M059J (cell line): Measurements from ENCODE around the gene TRAF4. TPM values are rescaled to one million over a fixed set of nuclear protein-coding genes. Genes with fewer than 3 reads are reported as not detected.

Experiments
- DNase-seq: peaks from one replicate; pipeline ENCODE4 v3.0.0-alpha.2; 2012; ENCODE audit warnings: low read depth
- total RNA-seq: library from RNA; depleted of rRNA; stranded (reverse); fragments of >200 nt; shearing (Covaris generic); gene quantifications from 2 replicates; pipeline ENCODE4 v1.2.3, GENCODE V29; 2014

TRAF4 gene
- total RNA-seq, 1 experiment from 2014 or later, result 48.0 TPM

- no peak for DNase-seq
These were observed 3.4 kb downstream of the TRAF4 start for GRCh38 chr17:28747051-28747691.

- no peak for DNase-seq
These were observed 4.3 kb downstream of the TRAF4 start for GRCh38 chr17:28747801-28748750.

GRCh38 chr17:28748852-28749515 lies 5.2 kb downstream of the TRAF4 start:
- DNase-seq, result no peak

GRCh38 chr17:28749516-28750177 lies 5.8 kb downstream of the TRAF4 start:
- DNase-seq, result no peak

- peak; percentile 87 for DNase-seq
These were observed 6.6 kb downstream of the TRAF4 start for GRCh38 chr17:28750178-28751047.

- no peak for DNase-seq
These were observed 8.0 kb downstream of the TRAF4 start for GRCh38 chr17:28751600-28752366.

GRCh38 chr17:28755486-28755885 lies 11.7 kb downstream of the TRAF4 start:
- DNase-seq, result peak; percentile 84

- no peak for DNase-seq
These were observed 12.4 kb downstream of the TRAF4 start for GRCh38 chr17:28756049-28756804.

GRCh38 chr17:28758411-28759121 lies 14.8 kb downstream of the TRAF4 start:
- no peak for DNase-seq

- no peak for DNase-seq
These were observed 15.6 kb downstream of the TRAF4 start for GRCh38 chr17:28759256-28759865.

- DNase-seq, result peak; percentile 64
These were observed 17.1 kb downstream of the TRAF4 start for GRCh38 chr17:28760601-28761562.

GRCh38 chr17:28763137-28763799 lies 19.5 kb downstream of the TRAF4 start:
- no peak for DNase-seq

- DNase-seq, result peak; percentile 77
These were observed 20.0 kb downstream of the TRAF4 start for GRCh38 chr17:28763804-28764266.

- DNase-seq, result no peak
These were observed 21.2 kb downstream of the TRAF4 start for GRCh38 chr17:28765038-28765437.

GRCh38 chr17:28773736-28774135 lies 29.9 kb downstream of the TRAF4 start:
- no peak for DNase-seq

- no peak for DNase-seq
These were observed 30.4 kb downstream of the TRAF4 start for GRCh38 chr17:28774206-28774605.
